SK-N-SH (cell line): Measurements from ENCODE around the gene PDXP. TPM values are rescaled to one million over a fixed set of nuclear protein-coding genes. Genes with fewer than 3 reads are reported as not detected.

Source experiments
- CTCF ChIA-PET: fragments of 300-600, 350-600 bp; formaldehyde crosslinking; extraction: SDS; loops from one replicate; lab custom pipeline; 2021; lab: Yijun Ruan, JAX
- POLR2A ChIA-PET: fragments of 350-600 bp; sonication (Branson Sonifier 250); formaldehyde crosslinking; extraction: SDS; loops from one replicate; lab custom pipeline; 2020; ENCODE audit warnings: antibody characterized with exemption, inconsistent platforms; lab: Yijun Ruan, JAX
- DNase-seq: peaks from one replicate; pipeline ENCODE4 v3.0.0; 2012
- H2AFZ ChIP-seq: fragments of 200-600 bp; sonication (generic); 2 replicates; pipeline ENCODE4 v1.8.1; 2016; ENCODE audit warnings: antibody characterized with exemption, mild to moderate bottlenecking, low read depth
- H3F3A ChIP-seq: fragments of 200-600 bp; sonication (generic); replicated peaks from 2 replicates; pipeline ENCODE3; 2016; ENCODE audit warnings: antibody characterized with exemption, mild to moderate bottlenecking; ENCODE audit not compliant: insufficient read depth
- H3K27ac ChIP-seq, 2 experiments: fragments of 200-500 bp in 1 of 2; fragments of 200-600 bp in 1 of 2; sonication (Bioruptor generic) in 1 of 2; sonication (generic), shearing (Covaris generic) in 1 of 2; 2 replicates each; pipeline versions ENCODE4 v1.5.1 to v1.6.1; 2014 to 2016; ENCODE audit warnings: low read depth in 2 of 2, inconsistent platforms in 1 of 2, low read length in 1 of 2, mild to moderate bottlenecking in 1 of 2, mixed read lengths in 1 of 2
- H3K27me3 ChIP-seq: fragments of 200-600 bp; sonication (generic), shearing (Covaris generic); 2 replicates; pipeline ENCODE4 v1.6.1; 2016; ENCODE audit warnings: mixed run types; ENCODE audit not compliant: insufficient read depth
- H3K36me3 ChIP-seq, 2 experiments: fragments of 200-500 bp in 1 of 2; fragments of 200-600 bp in 1 of 2; sonication (Bioruptor generic) in 1 of 2; sonication (generic) in 1 of 2; replicated peaks in 1 of 2; 2 replicates each; pipeline versions ENCODE3 to v1.5.1; 2014 to 2016; ENCODE audit warnings: low read length in 1 of 2, mild to moderate bottlenecking in 1 of 2; ENCODE audit not compliant: insufficient read depth in 2 of 2, control insufficient read depth in 1 of 2
- H3K4me1 ChIP-seq, 2 experiments: fragments of 200-500 bp in 1 of 2; fragments of 200-600 bp in 1 of 2; sonication (Bioruptor generic) in 1 of 2; sonication (generic), shearing (Covaris generic) in 1 of 2; 2 replicates each; pipeline versions ENCODE4 v1.5.1 to v1.6.1; 2014 to 2016; ENCODE audit warnings: low read depth in 1 of 2, low read length in 1 of 2, mixed run types in 1 of 2; ENCODE audit not compliant: insufficient read depth in 2 of 2, control insufficient read depth in 1 of 2
- H3K4me2 ChIP-seq: fragments of 200-600 bp; sonication (generic), shearing (Covaris generic); 2 replicates; pipeline ENCODE4 v1.6.1; 2017; ENCODE audit warnings: mixed run types
- H3K4me3 ChIP-seq, 2 experiments: fragments of 200-500 bp in 1 of 2; fragments of 200-600 bp in 1 of 2; sonication (Bioruptor generic) in 1 of 2; sonication (generic), shearing (Covaris generic) in 1 of 2; 2 replicates each; pipeline versions ENCODE4 v1.5.1 to v1.8.1; 2014 to 2016; ENCODE audit warnings: low read depth in 2 of 2, inconsistent platforms in 1 of 2, low read length in 1 of 2, mild to moderate bottlenecking in 1 of 2, mixed read lengths in 1 of 2, moderate library complexity in 1 of 2
- H3K79me2 ChIP-seq: fragments of 200-600 bp; sonication (generic); 2 replicates; pipeline ENCODE4 v1.8.1; 2017; ENCODE audit warnings: mild to moderate bottlenecking; ENCODE audit not compliant: insufficient read depth
- H3K9ac ChIP-seq: fragments of 200-600 bp; sonication (generic); 2 replicates; pipeline ENCODE4 v1.6.1; 2017; ENCODE audit warnings: mixed run types
- H3K9me2 ChIP-seq: fragments of 200-600 bp; sonication (generic); 2 replicates; pipeline ENCODE4 v1.6.1; 2017; ENCODE audit warnings: mixed run types
- H3K9me3 ChIP-seq: fragments of 200-600 bp; sonication (generic); 2 replicates; pipeline ENCODE4 v1.6.1; 2017; ENCODE audit warnings: mixed run types, mild to moderate bottlenecking, moderate library complexity
- H4K20me1 ChIP-seq: fragments of 200-600 bp; sonication (generic); 2 replicates; pipeline ENCODE4 v1.6.1; 2017; ENCODE audit warnings: mild to moderate bottlenecking, mixed run types; ENCODE audit not compliant: insufficient read depth
- CHD2 ChIP-seq: fragments of 150-350 bp; IDR thresholded peaks from 2 replicates; pipeline ENCODE4 v1.6.1; 2018; ENCODE audit warnings: low read length; ENCODE audit not compliant: partially characterized antibody
- EP300 ChIP-seq, 2 experiments: IDR thresholded peaks; 2 replicates each; pipeline versions ENCODE4 v1.4.0 to v1.6.1; 2012; ENCODE audit warnings: borderline replicate concordance in 1 of 2, low read depth in 1 of 2, low read length in 1 of 2
- GABPA ChIP-seq: IDR thresholded peaks from 2 replicates; pipeline ENCODE4 v1.4.0; 2012; ENCODE audit warnings: low read depth, mild to moderate bottlenecking
- GATA2 ChIP-seq: sonication (generic); formaldehyde crosslinking; IDR thresholded peaks from 2 replicates; pipeline ENCODE4 v1.5.0; 2020; ENCODE audit warnings: mild to moderate bottlenecking, missing genetic modification reagents
- JUND ChIP-seq: IDR thresholded peaks from 2 replicates; pipeline ENCODE4 v1.4.0; 2012
- MXI1 ChIP-seq: IDR thresholded peaks from 2 replicates; pipeline ENCODE4 v1.6.1; 2012; ENCODE audit warnings: mild to moderate bottlenecking, low read depth, low read length, improper control_type of control experiment
- RAD21 ChIP-seq: IDR thresholded peaks from 2 replicates; pipeline ENCODE4 v1.6.1; 2012; ENCODE audit warnings: mild to moderate bottlenecking, low read length
- RFX5 ChIP-seq: IDR thresholded peaks from 2 replicates; pipeline ENCODE4 v1.6.1; 2012; ENCODE audit warnings: mild to moderate bottlenecking, improper control_type of control experiment, low read length
- SIN3A ChIP-seq: IDR thresholded peaks from 2 replicates; pipeline ENCODE4 v1.6.1; 2012; ENCODE audit warnings: low read depth, mild to moderate bottlenecking, low read length, moderate library complexity, borderline replicate concordance
- SMC3 ChIP-seq: IDR thresholded peaks from 2 replicates; pipeline ENCODE4 v1.6.1; 2012; ENCODE audit warnings: low read depth, low read length, improper control_type of control experiment
- TEAD4 ChIP-seq: IDR thresholded peaks from 2 replicates; pipeline ENCODE4 v1.4.0; 2012; ENCODE audit warnings: mild to moderate bottlenecking, borderline replicate concordance; ENCODE audit not compliant: insufficient read depth
- YY1 ChIP-seq: IDR thresholded peaks from 2 replicates; pipeline ENCODE4 v1.4.0; 2012; ENCODE audit warnings: low read depth, mild to moderate bottlenecking
- WGBS: methylation state at CpG from one replicate; pipeline ENCODE4 v1.1.6; 2017; ENCODE audit warnings: low lambda C conversion rate; 5-methylcytosine and 5-hydroxymethylcytosine counted together
- polyA plus RNA-seq, 3 experiments: library from polyadenylated mRNA; depleted of rRNA; stranded (reverse); fragments of >200 nt; gene quantifications; 2 replicates each; pipeline ENCODE4 v1.2.3, GENCODE V29; 2012
- TF ChIP-seq, protein P1 (sequence below): IDR thresholded peaks from 2 replicates; pipeline ENCODE4 v1.6.1; 2012; ENCODE audit warnings: mild to moderate bottlenecking, low read depth, low read length, moderate library complexity
- TF ChIP-seq, protein P2 (sequence below): IDR thresholded peaks from 2 replicates; pipeline ENCODE4 v1.4.0; 2012; ENCODE audit warnings: low read depth, borderline replicate concordance
- TF ChIP-seq, protein P3 (sequence below): fragments of 200-600 bp; sonication (generic); IDR thresholded peaks from 2 replicates; pipeline ENCODE4 v1.6.1; 2017; ENCODE audit warnings: antibody characterized with exemption, mild to moderate bottlenecking, moderate library complexity
- TF ChIP-seq, protein P4 (sequence below): IDR thresholded peaks from 2 replicates; pipeline ENCODE4 v1.4.0; 2012; ENCODE audit warnings: low read depth
- TF ChIP-seq, protein P5 (sequence below): fragments of 150-350 bp; IDR thresholded peaks from 2 replicates; pipeline ENCODE4 v1.6.1; 2017; ENCODE audit warnings: antibody characterized with exemption, low read length, low read depth, borderline replicate concordance

The PDXP gene
- polyA plus RNA-seq, 1 of the 3 experiments (the other 2 are of a cell fraction), result 22.5 TPM

DNA sequence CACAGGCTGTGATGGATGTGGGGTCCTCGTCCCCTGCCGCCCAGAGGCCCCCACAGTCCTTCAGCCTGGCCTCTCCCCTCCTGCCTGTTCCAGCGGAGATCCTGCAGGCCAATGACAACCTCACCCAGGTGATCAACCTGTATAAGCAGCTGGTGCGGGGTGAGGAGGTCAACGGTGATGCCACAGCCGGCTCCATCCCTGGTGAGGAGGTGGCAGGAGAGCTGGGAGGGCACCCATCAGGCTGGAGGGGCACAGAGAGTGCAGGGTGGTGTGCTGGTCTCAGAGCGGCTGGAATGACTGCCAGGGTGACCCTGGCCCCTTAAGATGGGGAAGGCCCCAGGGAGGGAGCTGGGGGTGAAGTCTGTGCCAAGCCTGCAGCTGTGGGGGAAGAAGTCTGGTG, 33.6 kb upstream of the PDXP start (continued):
- no peak for TF ChIP-seq SMC3
- TF ChIP-seq GATA2 (CRISPR knock-in tag), result no peak
- no peak for TF ChIP-seq CHD2
- no peak for TF ChIP-seq GABPA

DNA sequence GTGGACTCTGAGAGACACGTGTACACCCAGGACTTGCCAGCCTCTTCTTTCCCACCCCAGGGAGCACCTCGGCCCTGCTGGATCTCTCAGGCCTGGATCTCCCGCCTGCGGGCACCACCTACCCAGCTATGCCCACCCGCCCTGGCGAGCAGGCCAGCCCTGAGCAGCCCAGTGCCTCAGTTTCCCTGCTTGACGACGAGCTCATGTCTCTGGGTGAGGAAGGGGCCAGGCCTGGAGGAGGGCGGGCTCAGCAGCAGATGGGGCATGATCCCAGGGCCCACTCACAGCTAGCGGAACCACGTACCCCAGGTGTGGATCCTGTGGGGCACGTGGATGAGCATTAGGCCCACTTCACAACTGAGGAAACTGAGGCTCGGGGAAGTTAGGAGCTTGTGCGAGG, 32.8 kb upstream of the PDXP start:
- Histone ChIP-seq H2AFZ (no peak overlapping the region), H3K4me1 (peaks cover 0 to 4% of the 10 kb centered on the region in 2 experiments; a peak in 1 of 4 replicates), H3K36me3 (peaks cover 5 to 32% of the 10 kb centered on the region in 2 experiments), H3K27ac (no peak overlapping the region), H3K27me3 (no peaks in the 10 kb centered on the region), H3K9ac (no peak overlapping the region), H3K4me2 (no peak overlapping the region), H3F3A (peaks cover 11% of the 10 kb centered on the region), H3K9me3 (no peaks in the 10 kb centered on the region), H4K20me1 (no peaks in the 10 kb centered on the region), H3K9me2 (no peaks in the 10 kb centered on the region), H3K79me2 (no peaks in the 10 kb centered on the region), H3K4me3 (no peak overlapping the region)
- no peak for TF ChIP-seq EP300 (IDR thresholded peaks at IDR 0.05; ENCODE audit: borderline replicate concordance in 1 of 2, low read depth in 1 of 2, low read length in 1 of 2)
- no peak for TF ChIP-seq RFX5
- ChIA-PET POLR2A (interaction anchor here (1.6 to 1.8 kb wide), 2 partner anchors 8 to 12 kb away, joined by 6 to 8 read pairs; no protein-coding TSS in a partner anchor), CTCF (interaction anchor here (1.0 to 34.3 kb wide), 8 partner anchors 8 to 109 kb away, joined by 3 to 898 read pairs (median 6); partner anchors contain the start of genes LGALS1, NOL12 and PDXP)
- no peak for DNase-seq
- 98% methylated on average over 9 of the region's 14 CpGs for WGBS

DNA sequence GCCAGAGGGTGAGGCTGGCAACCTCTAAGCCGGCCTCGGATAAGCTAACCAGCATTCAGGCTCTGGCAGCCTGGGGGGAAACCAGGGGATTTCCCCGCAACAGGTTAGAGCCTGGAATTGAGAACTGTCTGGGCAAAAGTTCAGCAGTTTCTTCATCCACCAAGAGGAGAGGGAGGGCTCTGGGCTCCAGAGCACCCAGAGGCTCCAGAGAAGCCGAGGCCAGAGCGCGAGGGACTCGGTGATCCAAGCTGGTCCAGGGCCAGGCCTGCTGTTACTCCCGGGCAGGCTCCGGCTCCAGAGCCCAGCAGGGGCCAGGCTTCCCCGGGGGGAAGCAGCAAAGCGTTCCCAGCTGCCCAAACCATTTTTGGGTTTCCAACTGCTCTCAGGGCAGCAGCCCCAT, 32.4 kb upstream of the PDXP start:
- no peaks in the 10 kb centered on the region for H3K9me2 ChIP-seq
- no peak overlapping the region for H3K4me2 ChIP-seq
- H3K79me2 ChIP-seq, result no peaks in the 10 kb centered on the region
- H3K4me1 ChIP-seq, result peaks cover 0 to 4% of the 10 kb centered on the region in 2 experiments; a peak in 1 of 4 replicates
- H3K27me3 ChIP-seq, result no peaks in the 10 kb centered on the region
- no peak overlapping the region for H3K4me3 ChIP-seq
- WGBS, result 91% methylated on average over 6 of the region's 11 CpGs
- peaks cover 5 to 35% of the 10 kb centered on the region in 2 experiments for H3K36me3 ChIP-seq
- no peaks in the 10 kb centered on the region for H4K20me1 ChIP-seq
- H3K27ac ChIP-seq, result no peak overlapping the region
- H3F3A ChIP-seq, result peaks cover 11% of the 10 kb centered on the region
- CTCF ChIA-PET, result interaction anchor here (1.2 to 34.3 kb wide), 6 partner anchors 11 to 108 kb away, joined by 3 to 898 read pairs (median 6); partner anchors contain the start of genes LGALS1, NOL12 and PDXP
- TF ChIP-seq JUND (no peak), RFX5 (no peak), EP300 (IDR thresholded peaks at IDR 0.05; ENCODE audit: borderline replicate concordance in 1 of 2, low read depth in 1 of 2, low read length in 1 of 2) (no peak), SIN3A (no peak), TEAD4 (no peak), YY1 (no peak), MXI1 (no peak), RAD21 (no peak)
- TF ChIP-seq, protein P1, sequence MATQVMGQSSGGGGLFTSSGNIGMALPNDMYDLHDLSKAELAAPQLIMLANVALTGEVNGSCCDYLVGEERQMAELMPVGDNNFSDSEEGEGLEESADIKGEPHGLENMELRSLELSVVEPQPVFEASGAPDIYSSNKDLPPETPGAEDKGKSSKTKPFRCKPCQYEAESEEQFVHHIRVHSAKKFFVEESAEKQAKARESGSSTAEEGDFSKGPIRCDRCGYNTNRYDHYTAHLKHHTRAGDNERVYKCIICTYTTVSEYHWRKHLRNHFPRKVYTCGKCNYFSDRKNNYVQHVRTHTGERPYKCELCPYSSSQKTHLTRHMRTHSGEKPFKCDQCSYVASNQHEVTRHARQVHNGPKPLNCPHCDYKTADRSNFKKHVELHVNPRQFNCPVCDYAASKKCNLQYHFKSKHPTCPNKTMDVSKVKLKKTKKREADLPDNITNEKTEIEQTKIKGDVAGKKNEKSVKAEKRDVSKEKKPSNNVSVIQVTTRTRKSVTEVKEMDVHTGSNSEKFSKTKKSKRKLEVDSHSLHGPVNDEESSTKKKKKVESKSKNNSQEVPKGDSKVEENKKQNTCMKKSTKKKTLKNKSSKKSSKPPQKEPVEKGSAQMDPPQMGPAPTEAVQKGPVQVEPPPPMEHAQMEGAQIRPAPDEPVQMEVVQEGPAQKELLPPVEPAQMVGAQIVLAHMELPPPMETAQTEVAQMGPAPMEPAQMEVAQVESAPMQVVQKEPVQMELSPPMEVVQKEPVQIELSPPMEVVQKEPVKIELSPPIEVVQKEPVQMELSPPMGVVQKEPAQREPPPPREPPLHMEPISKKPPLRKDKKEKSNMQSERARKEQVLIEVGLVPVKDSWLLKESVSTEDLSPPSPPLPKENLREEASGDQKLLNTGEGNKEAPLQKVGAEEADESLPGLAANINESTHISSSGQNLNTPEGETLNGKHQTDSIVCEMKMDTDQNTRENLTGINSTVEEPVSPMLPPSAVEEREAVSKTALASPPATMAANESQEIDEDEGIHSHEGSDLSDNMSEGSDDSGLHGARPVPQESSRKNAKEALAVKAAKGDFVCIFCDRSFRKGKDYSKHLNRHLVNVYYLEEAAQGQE, result no peak
- TF ChIP-seq, protein P2, sequence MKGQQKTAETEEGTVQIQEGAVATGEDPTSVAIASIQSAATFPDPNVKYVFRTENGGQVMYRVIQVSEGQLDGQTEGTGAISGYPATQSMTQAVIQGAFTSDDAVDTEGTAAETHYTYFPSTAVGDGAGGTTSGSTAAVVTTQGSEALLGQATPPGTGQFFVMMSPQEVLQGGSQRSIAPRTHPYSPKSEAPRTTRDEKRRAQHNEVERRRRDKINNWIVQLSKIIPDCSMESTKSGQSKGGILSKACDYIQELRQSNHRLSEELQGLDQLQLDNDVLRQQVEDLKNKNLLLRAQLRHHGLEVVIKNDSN, result no peak
- TF ChIP-seq, protein P3, sequence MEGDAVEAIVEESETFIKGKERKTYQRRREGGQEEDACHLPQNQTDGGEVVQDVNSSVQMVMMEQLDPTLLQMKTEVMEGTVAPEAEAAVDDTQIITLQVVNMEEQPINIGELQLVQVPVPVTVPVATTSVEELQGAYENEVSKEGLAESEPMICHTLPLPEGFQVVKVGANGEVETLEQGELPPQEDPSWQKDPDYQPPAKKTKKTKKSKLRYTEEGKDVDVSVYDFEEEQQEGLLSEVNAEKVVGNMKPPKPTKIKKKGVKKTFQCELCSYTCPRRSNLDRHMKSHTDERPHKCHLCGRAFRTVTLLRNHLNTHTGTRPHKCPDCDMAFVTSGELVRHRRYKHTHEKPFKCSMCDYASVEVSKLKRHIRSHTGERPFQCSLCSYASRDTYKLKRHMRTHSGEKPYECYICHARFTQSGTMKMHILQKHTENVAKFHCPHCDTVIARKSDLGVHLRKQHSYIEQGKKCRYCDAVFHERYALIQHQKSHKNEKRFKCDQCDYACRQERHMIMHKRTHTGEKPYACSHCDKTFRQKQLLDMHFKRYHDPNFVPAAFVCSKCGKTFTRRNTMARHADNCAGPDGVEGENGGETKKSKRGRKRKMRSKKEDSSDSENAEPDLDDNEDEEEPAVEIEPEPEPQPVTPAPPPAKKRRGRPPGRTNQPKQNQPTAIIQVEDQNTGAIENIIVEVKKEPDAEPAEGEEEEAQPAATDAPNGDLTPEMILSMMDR, result no peak
- TF ChIP-seq, protein P4, sequence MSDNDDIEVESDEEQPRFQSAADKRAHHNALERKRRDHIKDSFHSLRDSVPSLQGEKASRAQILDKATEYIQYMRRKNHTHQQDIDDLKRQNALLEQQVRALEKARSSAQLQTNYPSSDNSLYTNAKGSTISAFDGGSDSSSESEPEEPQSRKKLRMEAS, result no peak
- TF ChIP-seq, protein P5, sequence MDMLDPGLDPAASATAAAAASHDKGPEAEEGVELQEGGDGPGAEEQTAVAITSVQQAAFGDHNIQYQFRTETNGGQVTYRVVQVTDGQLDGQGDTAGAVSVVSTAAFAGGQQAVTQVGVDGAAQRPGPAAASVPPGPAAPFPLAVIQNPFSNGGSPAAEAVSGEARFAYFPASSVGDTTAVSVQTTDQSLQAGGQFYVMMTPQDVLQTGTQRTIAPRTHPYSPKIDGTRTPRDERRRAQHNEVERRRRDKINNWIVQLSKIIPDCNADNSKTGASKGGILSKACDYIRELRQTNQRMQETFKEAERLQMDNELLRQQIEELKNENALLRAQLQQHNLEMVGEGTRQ, result no peak
- POLR2A ChIA-PET, result interaction anchor here (1.6 to 1.8 kb wide), 2 partner anchors 8 to 11 kb away, joined by 6 to 8 read pairs; no protein-coding TSS in a partner anchor
- no peak overlapping the region for H3K9ac ChIP-seq
- no peaks in the 10 kb centered on the region for H3K9me3 ChIP-seq
- DNase-seq, result no peak
- H2AFZ ChIP-seq, result no peak overlapping the region
